Lower leg skin (tissue), 4 donors: ENCODE data around the gene UQCRH. TPM values are rescaled to one million over a fixed set of nuclear protein-coding genes. Genes with fewer than 3 reads are reported as not detected.

Source experiments
- DNase-seq, 2 donors: peaks; one replicate each; pipeline ENCODE4 v3.0.0-alpha.2; 2019; ENCODE audit warnings: low spot score in 2 of 2
- H3K4me3 ChIP-seq: fragments of 200-600 bp; sonication (generic); 2 replicates; pipeline ENCODE4 v1.5.1; 2017; ENCODE audit warnings: mild to moderate bottlenecking, low read depth; ENCODE audit not compliant: poor library complexity, severe bottlenecking
- POLR2A ChIP-seq, 2 donors: fragments of 450-650 bp; IDR thresholded peaks; one replicate each; pipeline ENCODE4 v1.6.1; 2016 to 2017; ENCODE audit warnings: antibody characterized with exemption in 2 of 2, mild to moderate bottlenecking in 1 of 2, moderate library complexity in 1 of 2
- WGBS, 2 donors: methylation state at CpG; one replicate each; pipeline ENCODE4 v1.1.5; 2018; 5-methylcytosine and 5-hydroxymethylcytosine counted together
- intact Hi-C: fragments of 100-400 bp; cut with DNase I; formaldehyde crosslinking; loops from one replicate; pipeline ENCODE4 v1.15.0; 2023; ENCODE audit warnings: low total_unique reads
- total RNA-seq, 4 donors: library from RNA; depleted of rRNA; stranded (reverse); fragments of >200 nt; gene quantifications; one replicate each; pipeline ENCODE4 v1.1.0, GENCODE V29; 2016
- TF ChIP-seq, protein P1 (sequence below), 3 donors: fragments of 450-650 bp; IDR thresholded peaks; one replicate each; pipeline ENCODE4 v1.5.1; 2016; ENCODE audit warnings: antibody characterized with exemption in 3 of 3, mild to moderate bottlenecking in 3 of 3, moderate library complexity in 2 of 3

UQCRH gene
- total RNA-seq, 4 donors from 2014 or later = 223 to 278 (median 237) TPM

- no peak for DNase-seq
- WGBS, 2 donors = 47 to 55% methylated on average over 31 of the region's 31 CpGs
- TF ChIP-seq, protein P1, sequence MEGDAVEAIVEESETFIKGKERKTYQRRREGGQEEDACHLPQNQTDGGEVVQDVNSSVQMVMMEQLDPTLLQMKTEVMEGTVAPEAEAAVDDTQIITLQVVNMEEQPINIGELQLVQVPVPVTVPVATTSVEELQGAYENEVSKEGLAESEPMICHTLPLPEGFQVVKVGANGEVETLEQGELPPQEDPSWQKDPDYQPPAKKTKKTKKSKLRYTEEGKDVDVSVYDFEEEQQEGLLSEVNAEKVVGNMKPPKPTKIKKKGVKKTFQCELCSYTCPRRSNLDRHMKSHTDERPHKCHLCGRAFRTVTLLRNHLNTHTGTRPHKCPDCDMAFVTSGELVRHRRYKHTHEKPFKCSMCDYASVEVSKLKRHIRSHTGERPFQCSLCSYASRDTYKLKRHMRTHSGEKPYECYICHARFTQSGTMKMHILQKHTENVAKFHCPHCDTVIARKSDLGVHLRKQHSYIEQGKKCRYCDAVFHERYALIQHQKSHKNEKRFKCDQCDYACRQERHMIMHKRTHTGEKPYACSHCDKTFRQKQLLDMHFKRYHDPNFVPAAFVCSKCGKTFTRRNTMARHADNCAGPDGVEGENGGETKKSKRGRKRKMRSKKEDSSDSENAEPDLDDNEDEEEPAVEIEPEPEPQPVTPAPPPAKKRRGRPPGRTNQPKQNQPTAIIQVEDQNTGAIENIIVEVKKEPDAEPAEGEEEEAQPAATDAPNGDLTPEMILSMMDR (IDR thresholded peaks at IDR 0.05) = no peak
- no peak for TF ChIP-seq POLR2A (IDR thresholded peaks at IDR 0.05)
- intact Hi-C loops = no loop called here
- peak overlapping the region; percentile 59 for H3K4me3 ChIP-seq
Measured at GRCh38 chr1:46341222-46342083, 38.0 kb downstream of the UQCRH start.

- H3K4me3 ChIP-seq = no peak overlapping the region
- DNase-seq = no peak
- intact Hi-C loops = no loop called here
- WGBS, 2 donors = 91 to 93% methylated on average over 6 of the region's 6 CpGs
- no peak for TF ChIP-seq POLR2A (IDR thresholded peaks at IDR 0.05)
- TF ChIP-seq, protein P1 (IDR thresholded peaks at IDR 0.05) = no peak
Measured at GRCh38 chr1:46342084-46342656, 38.7 kb downstream of the UQCRH start.

GRCh38 chr1:46342677-46343350, 39.3 kb downstream of the UQCRH start:
- TF ChIP-seq, protein P1 (IDR thresholded peaks at IDR 0.05) = no peak
- no peak for TF ChIP-seq POLR2A (IDR thresholded peaks at IDR 0.05)
- DNase-seq = no peak
- 76 to 93% methylated on average over 8 of the region's 8 CpGs for WGBS, 2 donors
- intact Hi-C loops = no loop called here
- no peak overlapping the region for H3K4me3 ChIP-seq

DNA sequence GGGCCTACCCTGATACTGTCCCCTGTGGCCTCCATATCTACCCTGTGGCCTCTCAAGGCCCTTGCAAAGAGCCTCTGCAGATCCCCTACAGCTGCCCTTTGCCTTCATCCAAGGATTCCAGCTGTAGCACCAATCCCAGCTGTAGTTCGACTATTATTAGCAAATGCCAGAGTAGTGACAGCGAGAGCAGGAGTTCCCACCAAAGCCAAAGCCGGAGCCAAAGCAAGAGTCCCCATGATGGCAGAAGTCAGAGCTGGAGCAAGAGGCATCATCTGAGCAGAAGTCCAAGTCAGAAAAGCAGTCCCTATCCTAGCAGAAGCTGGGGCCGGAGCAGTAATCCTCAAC, 39.8 kb downstream of the UQCRH start:
- intact Hi-C loops = no loop called here
- 89 to 97% methylated on average over 4 of the region's 4 CpGs for WGBS, 2 donors
- TF ChIP-seq, protein P1 (IDR thresholded peaks at IDR 0.05) = no peak
- no peak for TF ChIP-seq POLR2A (IDR thresholded peaks at IDR 0.05)
- H3K4me3 ChIP-seq = no peak overlapping the region
- DNase-seq = no peak

- TF ChIP-seq, protein P1 (IDR thresholded peaks at IDR 0.05) = no peak
- no peak for TF ChIP-seq POLR2A (IDR thresholded peaks at IDR 0.05)
- DNase-seq = no peak
Measured at GRCh38 chr1:46343705-46344104, 40.2 kb downstream of the UQCRH start.

More at GRCh38 chr1:46343705-46344104, 40.2 kb downstream of the UQCRH start:
- intact Hi-C loops = no loop called here
- 91 to 93% methylated on average over 4 of the region's 4 CpGs for WGBS, 2 donors
- H3K4me3 ChIP-seq = no peak overlapping the region
